Gastrocnemius medialis (tissue), 4 donors: Measurements from ENCODE around the gene TPX2. TPM values are rescaled to one million over a fixed set of nuclear protein-coding genes. Genes with fewer than 3 reads are reported as not detected.

Experiments used
- ATAC-seq, 2 donors: fragments of 150-250 bp; one replicate each; pipeline ENCODE4 v1.9.1; 2016
- DNase-seq, 2 donors: peaks; one replicate each; pipeline ENCODE4 v3.0.0-alpha.2; 2019
- H3K27ac ChIP-seq, 4 donors: fragments of 200-600 bp; sonication (generic); 1 replicate in 1 of 4; 2 replicates in 3 of 4; pipeline ENCODE4 v1.5.1; 2016 to 2018; ENCODE audit warnings: mild to moderate bottlenecking in 2 of 4, moderate library complexity in 1 of 4
- H3K27me3 ChIP-seq, 3 donors: fragments of 200-600 bp; sonication (generic) in 2 of 3; 1 replicate in 1 of 3; 2 replicates in 2 of 3; pipeline versions ENCODE4 v1.5.1 to v1.6.0; 2016 to 2019; ENCODE audit warnings: mild to moderate bottlenecking in 1 of 3, moderate library complexity in 1 of 3
- H3K36me3 ChIP-seq, 2 donors: fragments of 200-600 bp; sonication (generic) in 1 of 2; one replicate each; pipeline ENCODE4 v1.5.1; 2017 to 2018
- H3K4me1 ChIP-seq, 2 donors: fragments of 200-600 bp; sonication (generic) in 1 of 2; one replicate each; pipeline ENCODE4 v1.5.1; 2016 to 2017; ENCODE audit warnings: mild to moderate bottlenecking in 2 of 2
- H3K4me3 ChIP-seq, 4 donors: fragments of 200-600 bp; sonication (generic) in 3 of 4; 1 replicate in 1 of 4; 2 replicates in 3 of 4; pipeline ENCODE4 v1.5.1; 2016 to 2019; ENCODE audit warnings: mild to moderate bottlenecking in 2 of 4
- H3K9me3 ChIP-seq, 3 donors: fragments of 200-600 bp; sonication (generic) in 2 of 3; 1 replicate in 1 of 3; 2 replicates in 2 of 3; pipeline ENCODE4 v1.5.1; 2016 to 2019
- CTCF ChIP-seq, 5 experiments: fragments of 450-650 bp in 3 of 5; fragments of 200-600 bp in 2 of 5; sonication (generic) in 2 of 5; IDR thresholded peaks in 4 of 5; conservative IDR thresholded peaks in 1 of 5; 1 replicate in 4 of 5; 2 replicates in 1 of 5; pipeline ENCODE4 v1.5.1; 2016 to 2019; ENCODE audit warnings: antibody characterized with exemption in 5 of 5, mild to moderate bottlenecking in 3 of 5, moderate library complexity in 3 of 5
- POLR2A ChIP-seq, 2 donors: fragments of 450-650 bp; IDR thresholded peaks; one replicate each; pipeline ENCODE4 v1.6.1; 2017; ENCODE audit warnings: antibody characterized with exemption in 2 of 2, mild to moderate bottlenecking in 2 of 2, moderate library complexity in 2 of 2
- in situ Hi-C, 4 donors: fragments of 200-750 bp; cut with MboI; loops; one replicate each; pipeline versions ENCODE4 v1.15.0 to v1.8.0; 2017; ENCODE audit warnings: low sequenced_read_pairs in 4 of 4
- intact Hi-C: fragments of 100-400 bp; cut with DNase I; formaldehyde crosslinking; loops from one replicate; pipeline ENCODE4 v1.15.1; 2023; ENCODE audit warnings: low total_unique reads
- total RNA-seq, 4 donors: library from RNA; depleted of rRNA; stranded (reverse); fragments of >200 nt; gene quantifications; one replicate each; pipeline versions ENCODE4 v1.1.0 to v1.2.3, GENCODE V29; 2016

TPX2 gene
- total RNA-seq, 4 donors from 2014 or later, result 0.46 to 1.9 (median 1.0) TPM

DNA sequence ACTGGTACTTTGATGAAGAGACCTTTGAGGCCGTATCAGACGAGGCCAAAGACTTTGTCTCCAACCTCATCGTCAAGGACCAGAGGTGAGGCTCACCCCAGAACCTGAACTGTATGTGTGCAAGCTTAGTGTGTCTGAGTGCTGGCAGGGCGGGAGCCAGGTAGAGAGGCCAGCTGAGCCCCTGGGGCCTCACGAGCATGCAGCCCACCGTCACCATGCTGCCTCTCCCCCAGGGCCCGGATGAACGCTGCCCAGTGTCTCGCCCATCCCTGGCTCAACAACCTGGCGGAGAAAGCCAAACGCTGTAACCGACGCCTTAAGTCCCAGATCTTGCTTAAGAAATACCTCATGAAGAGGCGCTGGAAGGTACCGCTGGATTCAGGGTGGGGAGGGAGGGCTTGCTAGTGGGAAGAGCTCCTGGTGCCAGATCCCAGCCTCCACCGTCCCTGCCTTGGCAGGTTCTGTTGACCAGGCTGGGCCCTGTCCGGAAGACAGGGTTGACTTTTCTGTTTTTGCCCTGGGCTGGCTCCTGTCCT, 92.7 kb downstream of the TPX2 start:
- ATAC-seq (peak in 1 of 2 donors; percentile 42), DNase-seq (peak in 1 of 2 donors; percentile 62)
- Histone ChIP-seq H3K4me3 (no peak overlapping the region), H3K27me3 (no peaks in the 10 kb centered on the region), H3K36me3 (peaks cover 0 to 4% of the 10 kb centered on the region in 2 donors), H3K9me3 (no peaks in the 10 kb centered on the region), H3K4me1 (peaks cover 14 to 51% of the 10 kb centered on the region in 2 donors), H3K27ac (peak overlapping the region; percentile 54 to 95 (median 74))
- no peak for TF ChIP-seq POLR2A (IDR thresholded peaks at IDR 0.05)
- TF ChIP-seq CTCF (IDR thresholded peaks at IDR 0.05 in 4 of 5, conservative IDR thresholded peaks at IDR 0.05 in 1 of 5), result no peak
- in situ Hi-C loops (loop anchor here in 1 of 4 donors (25.0 kb wide), 1 partner anchor 95 kb away; the partner anchor contains the start of gene TPX2), intact Hi-C loops (loop anchor here (2.0 to 10.0 kb wide), 2 partner anchors 107 to 283 kb away; no protein-coding TSS in a partner anchor)

- in situ Hi-C loops, result loop anchor here in 1 of 4 donors (25.0 kb wide), 1 partner anchor 96 kb away; the partner anchor contains the start of gene TPX2
- peak in 1 of 2 donors; percentile 65 for DNase-seq
- Histone ChIP-seq H3K9me3 (no peaks in the 10 kb centered on the region), H3K4me3 (no peak overlapping the region), H3K36me3 (peaks cover 0 to 4% of the 10 kb centered on the region in 2 donors), H3K4me1 (peaks cover 14 to 55% of the 10 kb centered on the region in 2 donors), H3K27me3 (no peaks in the 10 kb centered on the region), H3K27ac (peak overlapping the region; percentile 69 to 95 (median 80))
- ATAC-seq, result peak in 1 of 2 donors; percentile 39
- TF ChIP-seq POLR2A (IDR thresholded peaks at IDR 0.05) (no peak), CTCF (IDR thresholded peaks at IDR 0.05 in 4 of 5, conservative IDR thresholded peaks at IDR 0.05 in 1 of 5) (peak; percentile 73 to 87 (median 83))
- intact Hi-C loops, result loop anchor here (2.0 to 10.0 kb wide), 2 partner anchors 109 to 281 kb away; no protein-coding TSS in a partner anchor
These were observed 94.2 kb downstream of the TPX2 start for GRCh38 chr20:31833130-31833930.

- DNase-seq, result no peak
- H3K27ac ChIP-seq, result peak overlapping the region; percentile 69 to 95 (median 80)
- intact Hi-C loops, result loop anchor here (2.0 to 10.0 kb wide), 2 partner anchors 109 to 281 kb away; no protein-coding TSS in a partner anchor
- no peaks in the 10 kb centered on the region for H3K9me3 ChIP-seq
- H3K4me3 ChIP-seq, result no peak overlapping the region
- H3K27me3 ChIP-seq, result no peaks in the 10 kb centered on the region
- peaks cover 14 to 48% of the 10 kb centered on the region in 2 donors for H3K4me1 ChIP-seq
- H3K36me3 ChIP-seq, result peaks cover 0 to 4% of the 10 kb centered on the region in 2 donors
- ATAC-seq, result no peak
- no peak for TF ChIP-seq POLR2A (IDR thresholded peaks at IDR 0.05)
- TF ChIP-seq CTCF (IDR thresholded peaks at IDR 0.05 in 4 of 5, conservative IDR thresholded peaks at IDR 0.05 in 1 of 5), result no peak
- in situ Hi-C loops, result loop anchor here in 1 of 4 donors (25.0 kb wide), 1 partner anchor 97 kb away; the partner anchor contains the start of gene TPX2
These were observed 94.9 kb downstream of the TPX2 start for GRCh38 chr20:31833931-31834521.

- Histone ChIP-seq H3K9me3 (no peaks in the 10 kb centered on the region), H3K4me3 (no peak overlapping the region), H3K27me3 (no peaks in the 10 kb centered on the region), H3K36me3 (peaks cover 0 to 4% of the 10 kb centered on the region in 2 donors), H3K27ac (peak overlapping the region; percentile 79 to 95 (median 80)), H3K4me1 (peaks cover 14 to 38% of the 10 kb centered on the region in 2 donors)
- TF ChIP-seq POLR2A (IDR thresholded peaks at IDR 0.05), result no peak
- no peak for TF ChIP-seq CTCF (IDR thresholded peaks at IDR 0.05 in 4 of 5, conservative IDR thresholded peaks at IDR 0.05 in 1 of 5)
- in situ Hi-C loops, result loop anchor here in 1 of 4 donors (25.0 kb wide), 1 partner anchor 98 kb away; the partner anchor contains the start of gene TPX2
- DNase-seq, result no peak
- intact Hi-C loops, result loop anchor here (5.0 to 10.0 kb wide), 2 partner anchors 98 to 279 kb away; partner anchors contain the start of gene TPX2
- ATAC-seq, result peak in 1 of 2 donors; percentile 2
These were observed 96.5 kb downstream of the TPX2 start for GRCh38 chr20:31835554-31835953.
